ENCODE results near the gene PAX7. TPM values are rescaled to one million over a fixed set of nuclear protein-coding genes. Genes with fewer than 3 reads are reported as not detected.
"Not testable (repeated sequence)": the region's sequence is repeated elsewhere in the genome, so short reads cannot be mapped to it uniquely, and the experiment has no call there.

The PAX7 gene
- total and polyA plus RNA-seq, 9 of the 15 experiments (the other 6 are each of a cell fraction or from before 2014, with no cell fraction given) = not detected

DNA sequence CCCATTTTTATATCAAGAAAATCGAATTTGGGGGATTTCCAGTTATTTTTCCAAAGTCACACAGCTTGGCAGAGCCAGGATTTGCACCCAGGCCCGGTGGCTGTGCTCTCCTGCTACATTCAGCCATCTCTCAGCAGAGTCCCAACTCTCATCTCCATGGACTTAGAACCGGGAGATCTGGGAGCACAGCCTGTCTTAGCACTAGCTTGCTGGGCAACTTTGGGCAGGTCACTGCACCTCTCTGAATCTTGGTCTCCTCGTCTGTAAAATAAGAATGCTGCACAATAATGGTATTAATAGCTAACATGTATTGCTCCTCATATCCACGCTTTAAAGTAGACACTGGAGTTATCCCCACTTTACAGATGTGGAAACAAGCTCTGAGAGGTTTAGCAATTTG lies 47.8 kb upstream of the PAX7 start:
- in situ Hi-C loops (cut with MboI) = loop anchor here (5.0 to 10.0 kb wide), 2 partner anchors 938 to 1081 kb away; no protein-coding TSS in a partner anchor

DNA sequence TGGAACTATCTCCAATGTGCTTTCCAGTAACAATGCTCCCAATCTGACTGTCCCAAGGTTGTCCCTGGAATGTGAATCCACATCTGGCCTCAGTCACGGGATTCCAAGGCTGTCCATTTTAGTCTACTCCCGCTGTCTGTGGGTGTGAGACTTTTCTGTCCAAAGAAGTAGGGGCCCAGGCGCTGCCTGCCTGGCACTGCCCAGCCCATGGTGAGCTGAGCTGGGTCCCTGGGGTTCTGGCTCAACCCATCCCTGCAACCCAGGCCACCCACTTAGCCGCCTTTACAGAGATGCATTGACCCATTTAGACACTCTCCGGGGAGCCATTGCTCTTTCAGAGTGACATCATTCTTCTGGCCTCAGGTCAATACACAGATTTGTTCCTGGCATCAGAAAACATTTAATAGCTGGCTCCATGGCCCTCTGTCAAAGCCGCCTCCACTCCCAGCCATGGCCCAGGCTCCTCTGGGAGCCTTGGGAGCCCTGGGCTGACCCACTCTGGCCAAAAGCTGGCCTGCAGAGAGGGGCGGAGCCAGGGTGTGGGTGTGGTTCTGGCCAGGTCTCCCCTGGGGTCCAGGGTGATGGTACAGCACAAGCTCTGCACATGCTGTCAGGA lies 47.2 kb upstream of the PAX7 start:
- in situ Hi-C loops (cut with MboI) (loop anchor here (5.0 to 10.0 kb wide), 2 partner anchors 939 to 1081 kb away; no protein-coding TSS in a partner anchor), intact Hi-C loops (cut with micrococcal nuclease) (no loop called here)
- DNase-seq (ENCODE audit: extremely low read depth in 1 of 4, low spot score in 3 of 4) (no peak), ATAC-seq (no peak), FAIRE-seq (no peak)
- Histone ChIP-seq H3K27ac (ENCODE audit: extremely low read depth, low read depth, low read length) (no peak overlapping the region), H3K4me1 (replicated peaks in 1 of 2; ENCODE audit: control insufficient read depth in 2 of 2, insufficient read depth in 2 of 2, low read length in 2 of 2) (peaks cover 0 to 5% of the 10 kb centered on the region in 2 experiments; a peak in 2 of 5 replicates), H3K79me2 (ENCODE audit: control insufficient read depth, insufficient read depth, low read length) (no peaks in the 10 kb centered on the region), H2AFZ (ENCODE audit: low read depth, low read length) (no peak overlapping the region), H3K27me3 (ENCODE audit: control insufficient read depth in 2 of 2, insufficient read depth in 2 of 2, low read length in 2 of 2) (peaks cover 0 to 7% of the 10 kb centered on the region in 2 experiments; a peak in 1 of 5 replicates), H3K9ac (ENCODE audit: insufficient read depth in 1 of 2, low read depth in 2 of 2, low read length in 2 of 2) (no peak overlapping the region), H3K9me1 (ENCODE audit: control insufficient read depth, insufficient read depth, low read length) (no peaks in the 10 kb centered on the region), H3K9me3 (replicated peaks; ENCODE audit: control insufficient read depth, insufficient read depth, low read depth, low read length) (no peaks in the 10 kb centered on the region), H3K4me2 (ENCODE audit: insufficient read depth, low read length) (no peak overlapping the region), H3K36me3 (ENCODE audit: control insufficient read depth, insufficient read depth, low read length) (no peaks in the 10 kb centered on the region), H4K20me1 (replicated peaks; ENCODE audit: control insufficient read depth, insufficient read depth, low read length) (peaks cover 3% of the 10 kb centered on the region; the same call in 1 of the 2 replicates), H3K4me3 (no peak overlapping the region)
- POLR2A ChIA-PET = interaction anchor here (0.5 to 1.8 kb wide), 2 partner anchors 10 to 977 kb away, joined by 3 to 5 read pairs; no protein-coding TSS in a partner anchor
- no TSS peak for BruUV-seq (replicated peaks)
- CTCF ChIA-PET (ENCODE audit: low intra/inter-chr PET ratio) = no interaction called here
- TF ChIP-seq ZNF551 (CRISPR knock-in tag; IDR thresholded peaks at IDR 0.05) (no peak), NCOA4 (IDR thresholded peaks at IDR 0.05; ENCODE audit: partially characterized antibody) (no peak), SMARCB1 (IDR thresholded peaks at IDR 0.05; ENCODE audit: insufficient read length, low read depth) (no peak)
- TF ChIP-seq, protein P1, sequence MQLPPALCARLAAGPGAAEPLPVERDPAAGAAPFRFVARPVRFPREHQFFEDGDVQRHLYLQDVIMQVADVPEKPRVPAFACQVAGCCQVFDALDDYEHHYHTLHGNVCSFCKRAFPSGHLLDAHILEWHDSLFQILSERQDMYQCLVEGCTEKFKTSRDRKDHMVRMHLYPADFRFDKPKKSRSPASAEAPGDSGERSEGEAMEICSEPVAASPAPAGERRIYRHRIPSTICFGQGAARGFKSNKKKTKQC (CRISPR knock-in tag; IDR thresholded peaks at IDR 0.05) = no peak
- WGBS (ENCODE audit: insufficient coverage, low coverage, missing lambda C conversion rate) = 0% methylated on average over 7 of the region's 7 CpGs

More for the DNA sequence above, 47.8 kb upstream of the PAX7 start:
- ChIA-PET CTCF (ENCODE audit: low intra/inter-chr PET ratio) (no interaction called here), POLR2A (interaction anchor here (0.5 to 1.8 kb wide), 2 partner anchors 11 to 976 kb away, joined by 3 to 5 read pairs; no protein-coding TSS in a partner anchor)
- Histone ChIP-seq H3K4me2 (ENCODE audit: insufficient read depth, low read length) (no peak overlapping the region), H3K4me3 (no peak overlapping the region), H2AFZ (ENCODE audit: low read depth, low read length) (no peak overlapping the region), H3K9ac (ENCODE audit: insufficient read depth in 1 of 2, low read depth in 2 of 2, low read length in 2 of 2) (no peak overlapping the region), H3K9me1 (ENCODE audit: control insufficient read depth, insufficient read depth, low read length) (no peaks in the 10 kb centered on the region), H3K27ac (ENCODE audit: extremely low read depth, low read depth, low read length) (no peak overlapping the region), H3K4me1 (replicated peaks in 1 of 2; ENCODE audit: control insufficient read depth in 2 of 2, insufficient read depth in 2 of 2, low read length in 2 of 2) (peaks cover 0 to 5% of the 10 kb centered on the region in 2 experiments; a peak in 2 of 5 replicates), H3K36me3 (ENCODE audit: control insufficient read depth, insufficient read depth, low read length) (no peaks in the 10 kb centered on the region), H3K79me2 (ENCODE audit: control insufficient read depth, insufficient read depth, low read length) (no peaks in the 10 kb centered on the region), H4K20me1 (replicated peaks; ENCODE audit: control insufficient read depth, insufficient read depth, low read length) (peaks cover 3% of the 10 kb centered on the region; the same call in 1 of the 2 replicates), H3K9me3 (replicated peaks; ENCODE audit: control insufficient read depth, insufficient read depth, low read depth, low read length) (no peaks in the 10 kb centered on the region), H3K27me3 (ENCODE audit: control insufficient read depth in 2 of 2, insufficient read depth in 2 of 2, low read length in 2 of 2) (peaks cover 0 to 7% of the 10 kb centered on the region in 2 experiments; a peak in 1 of 5 replicates)
- no peak for FAIRE-seq
- BruUV-seq (replicated peaks) = no TSS peak
- TF ChIP-seq ZFP36 (IDR thresholded peaks at IDR 0.05; ENCODE audit: low read depth, low read length, partially characterized antibody) (peak; percentile 41), RBM25 (IDR thresholded peaks at IDR 0.05; ENCODE audit: low read depth, low read length, severe bottlenecking) (peak; percentile 75), BCOR (IDR thresholded peaks at IDR 0.05) (peak; percentile 19; the same call in 1 of the 2 replicates), BACH1 (tag; IDR thresholded peaks at IDR 0.05) (no peak)
- no peak for DNase-seq (ENCODE audit: extremely low read depth in 1 of 4, low spot score in 3 of 4)
- ATAC-seq = no peak
- intact Hi-C loops (cut with micrococcal nuclease) = no loop called here
- 0% methylated on average over 5 of the region's 5 CpGs for WGBS (ENCODE audit: insufficient coverage, low coverage, missing lambda C conversion rate)

DNA sequence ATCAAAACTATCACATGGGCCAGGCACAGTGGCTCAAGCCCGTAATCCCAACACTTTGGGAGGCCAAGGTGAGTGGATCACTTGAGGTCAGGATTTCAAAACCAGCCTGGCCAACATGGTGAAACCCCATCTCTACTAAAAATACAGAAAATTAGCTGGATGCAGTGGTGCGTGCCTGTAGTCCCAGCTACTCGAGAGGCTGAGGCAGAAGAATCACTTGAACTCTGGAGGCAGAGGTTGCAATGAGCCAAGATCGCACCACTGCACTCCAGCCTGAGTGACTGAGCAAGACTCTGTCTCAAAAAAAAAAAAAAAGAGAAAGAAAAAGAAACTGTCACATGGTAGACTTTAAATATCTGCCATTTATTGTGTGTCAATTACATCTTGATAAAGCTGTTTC lies 44.6 kb upstream of the PAX7 start:
- H4K20me1 ChIP-seq (replicated peaks; ENCODE audit: control insufficient read depth, insufficient read depth, low read length); DNase-seq (ENCODE audit: extremely low read depth in 1 of 4, low spot score in 3 of 4); H3K4me2 ChIP-seq (ENCODE audit: insufficient read depth, low read length); ATAC-seq; H3K27ac ChIP-seq (ENCODE audit: extremely low read depth, low read depth, low read length); H2AFZ ChIP-seq (ENCODE audit: low read depth, low read length); H3K27me3 ChIP-seq (ENCODE audit: control insufficient read depth in 2 of 2, insufficient read depth in 2 of 2, low read length in 2 of 2); H3K4me3 ChIP-seq; intact Hi-C loops (cut with micrococcal nuclease); H3K9ac ChIP-seq (ENCODE audit: insufficient read depth in 1 of 2, low read depth in 2 of 2, low read length in 2 of 2); H3K79me2 ChIP-seq (ENCODE audit: control insufficient read depth, insufficient read depth, low read length); BruUV-seq (replicated peaks); FAIRE-seq; H3K9me3 ChIP-seq (replicated peaks; ENCODE audit: control insufficient read depth, insufficient read depth, low read depth, low read length); H3K4me1 ChIP-seq (replicated peaks in 1 of 2; ENCODE audit: control insufficient read depth in 2 of 2, insufficient read depth in 2 of 2, low read length in 2 of 2); H3K36me3 ChIP-seq (ENCODE audit: control insufficient read depth, insufficient read depth, low read length); H3K9me1 ChIP-seq (ENCODE audit: control insufficient read depth, insufficient read depth, low read length): not testable (repeated sequence)
- 7% methylated on average over 4 of the region's 4 CpGs for WGBS (ENCODE audit: insufficient coverage, low coverage, missing lambda C conversion rate)
- in situ Hi-C loops (cut with MboI) = loop anchor here (10.0 kb wide), 1 partner anchor 941 kb away; no protein-coding TSS in a partner anchor
- ChIA-PET CTCF (ENCODE audit: low intra/inter-chr PET ratio) (interaction anchor here (0.7 kb wide), 1 partner anchor 932 kb away, joined by 3 read pairs; no protein-coding TSS in a partner anchor), POLR2A (interaction anchor here (1.5 kb wide), 1 partner anchor 83 kb away, joined by 3 read pairs; no protein-coding TSS in a partner anchor)
